ENCODE measurements around the gene ZNF792. TPM values are rescaled to one million over a fixed set of nuclear protein-coding genes. Genes with fewer than 3 reads are reported as not detected.
"Not testable (repeated sequence)": the region's sequence is repeated elsewhere in the genome, so short reads cannot be mapped to it uniquely, and the experiment has no call there.

The ZNF792 gene
- total RNA-seq, 4 donors from 2014 or later, result 7.5 to 13.2 (median 9.3) TPM

DNA sequence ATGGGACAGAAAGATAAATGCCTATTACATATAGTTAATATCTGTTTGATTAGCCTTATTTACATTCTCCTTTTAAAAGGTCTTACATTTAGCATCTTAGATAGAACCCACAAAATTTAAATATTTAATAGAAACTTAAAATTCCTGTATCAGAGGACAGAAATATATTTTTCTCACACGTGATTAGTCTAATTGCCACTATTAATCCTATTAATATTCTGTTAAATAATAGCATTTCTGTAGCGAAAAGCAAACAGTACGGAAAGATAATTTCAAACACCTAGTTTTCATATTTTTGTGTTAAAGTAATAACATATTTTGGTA is 37.7 kb downstream of the ZNF792 start:
- DNase-seq, result no peak
- Histone ChIP-seq H3K27me3 (no peaks in the 10 kb centered on the region), H3K9me3 (no peaks in the 10 kb centered on the region), H3K27ac (peak overlapping the region in 1 of 3 donors; percentile 24), H3K36me3 (peaks cover 0 to under 1% of the 10 kb centered on the region in 2 donors), H3K4me3 (replicated peaks in 1 of 3) (peak overlapping the region in 1 of 3 donors; percentile 56), H3K4me1 (peaks cover 6 to 7% of the 10 kb centered on the region in 2 donors)
- TF ChIP-seq, protein P1, sequence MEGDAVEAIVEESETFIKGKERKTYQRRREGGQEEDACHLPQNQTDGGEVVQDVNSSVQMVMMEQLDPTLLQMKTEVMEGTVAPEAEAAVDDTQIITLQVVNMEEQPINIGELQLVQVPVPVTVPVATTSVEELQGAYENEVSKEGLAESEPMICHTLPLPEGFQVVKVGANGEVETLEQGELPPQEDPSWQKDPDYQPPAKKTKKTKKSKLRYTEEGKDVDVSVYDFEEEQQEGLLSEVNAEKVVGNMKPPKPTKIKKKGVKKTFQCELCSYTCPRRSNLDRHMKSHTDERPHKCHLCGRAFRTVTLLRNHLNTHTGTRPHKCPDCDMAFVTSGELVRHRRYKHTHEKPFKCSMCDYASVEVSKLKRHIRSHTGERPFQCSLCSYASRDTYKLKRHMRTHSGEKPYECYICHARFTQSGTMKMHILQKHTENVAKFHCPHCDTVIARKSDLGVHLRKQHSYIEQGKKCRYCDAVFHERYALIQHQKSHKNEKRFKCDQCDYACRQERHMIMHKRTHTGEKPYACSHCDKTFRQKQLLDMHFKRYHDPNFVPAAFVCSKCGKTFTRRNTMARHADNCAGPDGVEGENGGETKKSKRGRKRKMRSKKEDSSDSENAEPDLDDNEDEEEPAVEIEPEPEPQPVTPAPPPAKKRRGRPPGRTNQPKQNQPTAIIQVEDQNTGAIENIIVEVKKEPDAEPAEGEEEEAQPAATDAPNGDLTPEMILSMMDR (IDR thresholded peaks at IDR 0.05), result no peak
- TF ChIP-seq POLR2A (IDR thresholded peaks at IDR 0.05), result no peak
- WGBS, 2 donors, result 73 to 75% methylated on average over 3 of the region's 3 CpGs
- intact Hi-C loops (cut with DNase I), result no loop called here

DNA sequence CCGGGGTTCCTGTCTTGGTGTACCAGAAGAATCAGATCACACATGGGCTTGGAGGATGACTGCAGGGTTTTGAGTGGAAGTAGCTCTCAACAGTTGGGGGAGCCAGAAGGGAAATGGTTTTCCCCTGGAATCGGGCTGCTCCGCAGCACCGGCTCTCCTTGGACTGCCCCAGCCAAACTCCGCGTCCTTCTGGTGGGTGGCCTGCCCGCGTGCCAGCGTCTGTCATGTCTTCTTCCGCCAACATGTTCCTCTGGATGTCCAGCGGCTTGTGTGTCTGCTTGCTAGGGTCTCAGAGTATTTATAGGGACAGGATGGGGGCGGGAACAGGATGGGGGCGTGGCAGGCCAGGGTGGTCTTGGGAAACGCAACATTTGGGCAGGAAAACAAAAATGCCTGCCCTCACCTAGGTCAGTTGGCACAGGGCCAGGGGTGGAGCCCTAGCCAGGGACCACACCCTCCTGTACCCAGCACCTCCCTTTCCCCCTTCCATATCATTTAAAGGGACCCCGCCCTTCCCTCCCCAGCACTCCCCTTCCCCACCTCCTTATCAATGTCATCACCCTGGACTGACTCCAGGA is 38.7 kb downstream of the ZNF792 start:
- no peak for DNase-seq
- Histone ChIP-seq H3K4me3 (replicated peaks in 1 of 3) (no peak overlapping the region), H3K9me3 (no peaks in the 10 kb centered on the region), H3K27ac (no peak overlapping the region), H3K36me3 (no peaks in the 10 kb centered on the region), H3K27me3 (no peaks in the 10 kb centered on the region), H3K4me1 (peaks cover 6 to 7% of the 10 kb centered on the region in 2 donors)
- intact Hi-C loops (cut with DNase I), result no loop called here
- 87 to 97% methylated on average over 12 to 15 of the region's 15 CpGs for WGBS, 2 donors
- TF ChIP-seq, protein P1 (IDR thresholded peaks at IDR 0.05), result no peak
- no peak for TF ChIP-seq POLR2A (IDR thresholded peaks at IDR 0.05)

DNA sequence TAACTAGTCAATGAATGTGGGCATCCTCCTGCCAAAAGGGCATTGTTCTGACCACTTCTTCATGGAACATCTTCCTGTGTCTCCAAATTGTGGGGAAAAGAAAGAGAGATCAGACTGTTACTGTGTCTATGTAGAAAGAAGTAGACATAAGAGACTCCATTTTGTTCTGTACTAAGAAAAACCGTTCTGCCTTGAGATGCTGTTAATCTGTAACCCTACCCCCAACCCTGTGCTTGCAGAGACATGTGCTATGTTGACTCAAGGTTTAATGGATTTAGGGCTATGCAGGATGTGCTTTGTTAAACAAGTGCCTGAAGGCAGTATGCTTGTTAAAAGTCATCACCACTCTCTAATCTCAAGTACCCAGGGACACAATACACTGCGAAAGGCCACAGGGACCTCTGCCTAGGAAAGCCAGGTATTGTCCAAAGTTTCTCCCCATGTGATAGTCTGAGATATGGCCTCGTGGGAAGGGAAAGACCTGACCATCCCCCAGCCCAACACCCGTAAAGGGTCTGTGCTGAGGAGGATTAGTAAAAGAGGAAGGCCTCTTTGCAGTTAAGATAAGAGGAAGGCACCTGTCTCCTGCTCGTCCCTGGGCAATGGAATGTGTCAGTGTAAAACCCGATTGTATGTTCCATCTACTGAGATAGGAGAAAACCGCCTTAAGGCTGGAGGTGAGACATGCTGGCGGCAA is 43.8 kb downstream of the ZNF792 start:
- H3K4me1 ChIP-seq; H3K9me3 ChIP-seq; DNase-seq; H3K27ac ChIP-seq; H3K4me3 ChIP-seq (replicated peaks in 1 of 3); intact Hi-C loops (cut with DNase I); H3K27me3 ChIP-seq; H3K36me3 ChIP-seq: not testable (repeated sequence)
- WGBS, 2 donors, result 49% methylated on average over 8 of the region's 8 CpGs

DNA sequence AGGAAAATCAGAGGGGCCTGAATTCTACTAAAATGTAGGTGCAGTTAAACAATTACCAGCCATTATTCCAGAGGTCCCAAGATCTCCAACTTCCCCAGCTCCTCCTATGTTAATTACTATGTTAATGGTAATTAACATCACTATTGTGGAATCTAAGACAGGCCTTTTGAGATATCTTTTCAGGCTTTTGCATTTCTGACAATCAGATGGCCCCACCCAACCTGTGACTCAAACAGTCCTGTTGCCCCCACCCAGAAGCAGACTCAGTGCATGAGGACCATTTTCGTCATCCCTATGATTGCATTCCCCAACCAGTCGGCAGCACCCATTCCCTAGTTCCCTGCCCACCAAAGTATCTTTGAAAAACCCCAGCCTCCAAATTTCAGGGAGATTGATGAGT is 45.8 kb downstream of the ZNF792 start:
- WGBS, 2 donors, result 84 to 89% methylated on average over 2 of the region's 2 CpGs
- no peak for TF ChIP-seq POLR2A (IDR thresholded peaks at IDR 0.05)
- TF ChIP-seq, protein P1 (IDR thresholded peaks at IDR 0.05), result no peak
- Histone ChIP-seq H3K36me3 (no peaks in the 10 kb centered on the region), H3K9me3 (no peaks in the 10 kb centered on the region), H3K4me1 (no peaks in the 10 kb centered on the region), H3K27me3 (no peaks in the 10 kb centered on the region), H3K27ac (no peak overlapping the region), H3K4me3 (replicated peaks in 1 of 3) (no peak overlapping the region)
- intact Hi-C loops (cut with DNase I), result no loop called here
- DNase-seq, result no peak

DNA sequence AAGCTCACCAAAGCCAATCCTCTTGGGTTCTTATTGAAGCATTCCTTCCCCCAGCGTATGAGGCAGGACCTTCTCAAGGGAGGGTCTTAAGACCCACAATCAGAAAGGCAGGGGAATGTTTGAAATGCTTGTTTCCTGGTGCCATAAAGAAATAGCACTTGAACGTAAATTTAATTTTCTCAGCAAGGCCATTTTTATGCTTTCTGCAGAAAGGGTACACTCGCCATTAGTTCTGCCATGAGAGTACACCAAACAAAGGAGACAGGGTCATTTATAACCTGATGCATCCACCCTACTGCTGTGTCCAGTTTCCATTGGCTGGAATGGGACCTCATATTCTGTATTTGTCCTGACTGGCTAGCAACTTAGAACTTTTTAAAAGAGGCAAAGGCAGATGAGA is 46.9 kb downstream of the ZNF792 start:
- 81 to 92% methylated on average over 3 of the region's 3 CpGs for WGBS, 2 donors
- intact Hi-C loops (cut with DNase I); H3K4me3 ChIP-seq (replicated peaks in 1 of 3): not testable (repeated sequence)

DNA sequence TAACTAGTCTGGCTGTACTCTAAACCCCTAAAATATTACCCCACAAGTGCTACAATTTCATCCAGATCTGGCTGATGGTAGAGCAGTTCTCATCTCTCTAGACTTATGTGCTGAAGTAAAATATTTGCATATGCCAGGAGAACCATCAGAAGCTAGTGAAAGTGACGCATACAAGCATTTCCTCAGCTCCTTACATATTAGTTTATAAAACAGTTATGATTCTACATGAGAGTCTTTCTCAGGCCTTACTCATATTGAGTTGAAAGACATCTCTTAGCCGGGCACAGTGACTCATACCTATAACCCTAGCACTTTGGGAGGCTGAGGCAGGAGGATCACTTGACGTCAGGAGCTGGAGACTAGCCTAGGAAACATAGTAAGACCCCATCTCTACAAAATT is 53.3 kb downstream of the ZNF792 start:
- no peaks in the 10 kb centered on the region for H3K27me3 ChIP-seq

More for the DNA sequence above, 46.9 kb downstream of the ZNF792 start:
- H3K27ac ChIP-seq, H3K27me3 ChIP-seq, H3K9me3 ChIP-seq, H3K4me1 ChIP-seq, H3K36me3 ChIP-seq, DNase-seq: not testable (repeated sequence)

More for the DNA sequence above, 53.3 kb downstream of the ZNF792 start:
- H3K4me3 ChIP-seq (replicated peaks in 1 of 3), result no peak overlapping the region
- H3K9me3 ChIP-seq, result no peaks in the 10 kb centered on the region
- no peak for TF ChIP-seq POLR2A (IDR thresholded peaks at IDR 0.05)
- TF ChIP-seq, protein P1 (IDR thresholded peaks at IDR 0.05), result no peak
- no peak for DNase-seq
- no peaks in the 10 kb centered on the region for H3K4me1 ChIP-seq
- WGBS, 2 donors, result 90 to 91% methylated on average over 3 of the region's 3 CpGs
- intact Hi-C loops (cut with DNase I), result no loop called here
- H3K36me3 ChIP-seq, result no peaks in the 10 kb centered on the region
- H3K27ac ChIP-seq, result no peak overlapping the region

Measured in thyroid gland (tissue), 4 donors.